ENCODE measurements around the gene SLC47A2.

DNA sequence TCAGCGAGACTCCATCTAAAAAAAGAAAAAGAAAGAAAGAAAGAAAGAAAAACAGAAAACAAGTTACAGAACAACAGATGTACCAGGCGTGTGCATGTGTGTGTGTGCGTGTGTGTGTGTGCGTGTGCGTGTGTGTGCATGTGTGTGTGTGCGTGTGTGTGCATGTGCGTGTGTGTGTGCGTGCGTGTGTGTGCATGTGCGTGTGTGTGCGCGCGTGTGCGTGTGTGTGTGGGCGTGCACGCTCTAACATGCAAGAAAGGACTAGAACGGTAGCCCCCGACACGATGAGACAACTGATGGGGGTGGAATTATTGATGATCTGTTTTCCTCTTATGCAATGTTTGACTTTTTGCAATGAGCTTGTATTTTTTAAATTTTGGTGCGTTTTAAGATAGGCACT lies 30.1 kb upstream of the SLC47A2 start:
- TF ChIP-seq CTCF (conservative IDR thresholded peaks at IDR 0.05; ENCODE audit: low read length), result no peak
- TF ChIP-seq EZH2phosphoT487 (IDR thresholded peaks at IDR 0.05; ENCODE audit: borderline replicate concordance), result no peak

Data from Loucy (cell line).